Osteoblast (primary cell): ENCODE measurements around the gene OR11G2. TPM values are rescaled to one million over a fixed set of nuclear protein-coding genes. Genes with fewer than 3 reads are reported as not detected.
A peak's percentile ranks its signal among the peaks of the same experiment; 100 is the strongest.
"Not testable (repeated sequence)": the region's sequence is repeated elsewhere in the genome, so short reads cannot be mapped to it uniquely, and the experiment has no call there.

Experiments used
- DNase-seq: peaks from one replicate; pipeline ENCODE4 v3.0.0; 2011; ENCODE audit warnings: low spot score, mixed read lengths; ENCODE audit not compliant: insufficient read length; ENCODE audit errors: missing footprints
- H2AFZ ChIP-seq: 2 replicates; pipeline ENCODE4 v1.6.0; 2011; ENCODE audit warnings: mild to moderate bottlenecking, low read length
- H3K27ac ChIP-seq: 2 replicates; pipeline ENCODE4 v1.5.1; 2011; ENCODE audit warnings: mild to moderate bottlenecking, low read depth, low read length, moderate library complexity
- H3K27me3 ChIP-seq: 2 replicates; pipeline ENCODE4 v1.6.0; 2012; ENCODE audit warnings: mild to moderate bottlenecking, control low read depth, inconsistent platforms, low read length, moderate library complexity; ENCODE audit not compliant: insufficient read depth
- H3K36me3 ChIP-seq: 2 replicates; pipeline ENCODE4 v1.5.1; 2011; ENCODE audit warnings: mild to moderate bottlenecking, low read length, control low read depth, moderate library complexity; ENCODE audit not compliant: insufficient read depth
- H3K4me1 ChIP-seq: 2 replicates; pipeline ENCODE4 v1.5.1; 2011; ENCODE audit warnings: mild to moderate bottlenecking, low read length, control low read depth, moderate library complexity; ENCODE audit not compliant: insufficient read depth
- H3K4me2 ChIP-seq: 2 replicates; pipeline ENCODE4 v1.6.0; 2011; ENCODE audit warnings: mild to moderate bottlenecking, low read length; ENCODE audit not compliant: insufficient read depth
- H3K4me3 ChIP-seq: fragments of 200-600 bp; sonication (generic); 3 replicates; pipeline ENCODE4 v1.5.1; 2012; ENCODE audit warnings: mild to moderate bottlenecking, low read length, inconsistent platforms; ENCODE audit not compliant: insufficient read depth
- H3K79me2 ChIP-seq: 2 replicates; pipeline ENCODE4 v1.6.0; 2012; ENCODE audit warnings: mild to moderate bottlenecking, low read length, control low read depth, inconsistent platforms; ENCODE audit not compliant: insufficient read depth
- H3K9me3 ChIP-seq: 2 replicates; pipeline ENCODE4 v1.5.1; 2011; ENCODE audit warnings: low read depth, low read length, control low read depth
- H4K20me1 ChIP-seq: 2 replicates; pipeline ENCODE4 v1.6.0; 2012; ENCODE audit warnings: mild to moderate bottlenecking, low read length, control low read depth; ENCODE audit not compliant: insufficient read depth
- total RNA-seq: library from RNA; depleted of rRNA; stranded (reverse); fragments of >200 nt; gene quantifications from 2 replicates; pipeline ENCODE4 v1.2.3, GENCODE V29; 2012
- TF ChIP-seq, protein P1 (sequence below): IDR thresholded peaks from 2 replicates; pipeline ENCODE4 v1.5.1; 2011; ENCODE audit warnings: mild to moderate bottlenecking, low read depth, low read length, moderate library complexity; ENCODE audit errors: extremely low read depth

OR11G2 gene
- total RNA-seq, 1 donor = not detected

GRCh38 chr14:20191396-20191795 lies 700 bp downstream of the OR11G2 start:
- H4K20me1 ChIP-seq = no peaks in the 10 kb centered on the region
- no peak overlapping the region for H3K4me2 ChIP-seq
- DNase-seq = no peak
- TF ChIP-seq, protein P1, sequence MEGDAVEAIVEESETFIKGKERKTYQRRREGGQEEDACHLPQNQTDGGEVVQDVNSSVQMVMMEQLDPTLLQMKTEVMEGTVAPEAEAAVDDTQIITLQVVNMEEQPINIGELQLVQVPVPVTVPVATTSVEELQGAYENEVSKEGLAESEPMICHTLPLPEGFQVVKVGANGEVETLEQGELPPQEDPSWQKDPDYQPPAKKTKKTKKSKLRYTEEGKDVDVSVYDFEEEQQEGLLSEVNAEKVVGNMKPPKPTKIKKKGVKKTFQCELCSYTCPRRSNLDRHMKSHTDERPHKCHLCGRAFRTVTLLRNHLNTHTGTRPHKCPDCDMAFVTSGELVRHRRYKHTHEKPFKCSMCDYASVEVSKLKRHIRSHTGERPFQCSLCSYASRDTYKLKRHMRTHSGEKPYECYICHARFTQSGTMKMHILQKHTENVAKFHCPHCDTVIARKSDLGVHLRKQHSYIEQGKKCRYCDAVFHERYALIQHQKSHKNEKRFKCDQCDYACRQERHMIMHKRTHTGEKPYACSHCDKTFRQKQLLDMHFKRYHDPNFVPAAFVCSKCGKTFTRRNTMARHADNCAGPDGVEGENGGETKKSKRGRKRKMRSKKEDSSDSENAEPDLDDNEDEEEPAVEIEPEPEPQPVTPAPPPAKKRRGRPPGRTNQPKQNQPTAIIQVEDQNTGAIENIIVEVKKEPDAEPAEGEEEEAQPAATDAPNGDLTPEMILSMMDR = no peak
- H3K4me1 ChIP-seq = no peaks in the 10 kb centered on the region
- no peak overlapping the region for H3K27ac ChIP-seq
- no peaks in the 10 kb centered on the region for H3K79me2 ChIP-seq
- no peak overlapping the region for H3K4me3 ChIP-seq
- no peaks in the 10 kb centered on the region for H3K27me3 ChIP-seq
- H3K9me3 ChIP-seq = no peaks in the 10 kb centered on the region
- H3K36me3 ChIP-seq = no peaks in the 10 kb centered on the region
- no peak overlapping the region for H2AFZ ChIP-seq

DNA sequence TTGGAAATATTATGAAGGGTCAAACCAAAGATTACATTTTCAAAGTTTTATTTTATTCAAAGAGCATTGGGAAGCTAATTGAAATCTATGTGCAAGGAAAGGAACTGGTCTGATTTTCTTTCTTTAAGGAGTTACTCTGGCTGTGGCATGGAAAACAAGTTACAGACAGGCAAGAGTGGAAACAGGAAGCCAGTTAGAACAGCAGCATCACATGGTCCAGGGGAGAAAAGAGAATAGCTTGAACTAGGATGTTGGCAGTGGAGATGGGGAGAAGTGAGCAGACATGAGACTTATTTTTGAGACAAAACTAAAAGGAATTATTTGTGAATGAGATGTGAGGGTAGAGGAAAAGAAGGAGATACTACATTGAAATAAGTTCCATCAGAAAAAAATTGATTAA lies 3.4 kb downstream of the OR11G2 start:
- no peaks in the 10 kb centered on the region for H3K79me2 ChIP-seq
- TF ChIP-seq, protein P1 = no peak
- no peak overlapping the region for H3K4me3 ChIP-seq
- H3K27ac ChIP-seq = no peak overlapping the region
- no peak for DNase-seq
- no peaks in the 10 kb centered on the region for H4K20me1 ChIP-seq
- no peaks in the 10 kb centered on the region for H3K9me3 ChIP-seq
- H3K4me1 ChIP-seq = no peaks in the 10 kb centered on the region
- no peak overlapping the region for H3K4me2 ChIP-seq
- no peaks in the 10 kb centered on the region for H3K36me3 ChIP-seq
- H3K27me3 ChIP-seq = no peaks in the 10 kb centered on the region
- H2AFZ ChIP-seq = no peak overlapping the region

GRCh38 chr14:20195170-20195569 lies 4.5 kb downstream of the OR11G2 start:
- H3K4me1 ChIP-seq, H3K4me2 ChIP-seq, H4K20me1 ChIP-seq, H3K27ac ChIP-seq, H3K79me2 ChIP-seq, H3K9me3 ChIP-seq, H2AFZ ChIP-seq, H3K36me3 ChIP-seq, DNase-seq, H3K4me3 ChIP-seq, H3K27me3 ChIP-seq: not testable (repeated sequence)

DNA sequence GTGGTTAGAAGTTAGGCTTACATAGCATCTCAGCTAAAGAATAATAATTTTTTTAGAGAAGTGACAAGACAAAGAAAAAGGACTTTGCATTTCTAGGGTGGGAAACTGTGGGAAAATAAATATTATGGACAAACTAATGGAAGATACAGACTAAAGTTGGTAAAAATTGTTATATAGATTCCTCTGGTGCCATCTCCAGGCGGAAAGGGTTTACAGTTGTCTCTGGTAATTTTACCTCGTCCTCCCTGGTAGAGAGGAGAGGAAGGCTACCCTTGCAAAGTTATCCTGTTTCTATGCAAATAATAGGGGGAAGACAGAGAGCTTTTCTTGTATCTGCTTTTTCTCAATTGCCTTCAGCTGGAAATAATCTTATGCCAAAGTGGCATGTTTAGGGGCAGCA lies 5.2 kb downstream of the OR11G2 start:
- Histone ChIP-seq H3K4me1 (no peaks in the 10 kb centered on the region), H3K27ac (no peak overlapping the region), H3K79me2 (no peaks in the 10 kb centered on the region), H3K4me2 (no peak overlapping the region), H3K9me3 (no peaks in the 10 kb centered on the region), H3K4me3 (no peak overlapping the region), H3K27me3 (no peaks in the 10 kb centered on the region), H4K20me1 (no peaks in the 10 kb centered on the region), H3K36me3 (no peaks in the 10 kb centered on the region), H2AFZ (no peak overlapping the region)
- TF ChIP-seq, protein P1 = peak; percentile 9
- DNase-seq = no peak

- H3K4me1 ChIP-seq = no peaks in the 10 kb centered on the region
Measured at GRCh38 chr14:20197459-20197858, 6.8 kb downstream of the OR11G2 start.

More at GRCh38 chr14:20197459-20197858, 6.8 kb downstream of the OR11G2 start:
- TF ChIP-seq, protein P1 = no peak
- Histone ChIP-seq H3K79me2 (no peaks in the 10 kb centered on the region), H3K27ac (no peak overlapping the region), H3K9me3 (no peaks in the 10 kb centered on the region), H2AFZ (no peak overlapping the region), H3K4me2 (no peak overlapping the region), H3K36me3 (no peaks in the 10 kb centered on the region), H3K4me3 (no peak overlapping the region), H3K27me3 (no peaks in the 10 kb centered on the region), H4K20me1 (no peaks in the 10 kb centered on the region)
- no peak for DNase-seq
